Amygdala (tissue), 56 donors: Measurements from ENCODE around the gene STBD1.
"Not testable (repeated sequence)": the region's sequence is repeated elsewhere in the genome, so short reads cannot be mapped to it uniquely, and the experiment has no call there.

Experiments used
- DNase-seq, 56 donors: peaks; one replicate each; lab custom pipeline; 2025; lab: John Stamatoyannopoulos, UW

Gene STBD1

GRCh38 chr4:76282941-76283689, 23.4 kb upstream of the STBD1 start:
- no peak for DNase-seq

- no peak for DNase-seq
These were observed 22.6 kb upstream of the STBD1 start for GRCh38 chr4:76283900-76284299.

- DNase-seq = not testable (repeated sequence)
These were observed 18.7 kb upstream of the STBD1 start for GRCh38 chr4:76287811-76288210.

GRCh38 chr4:76292730-76293129, 13.8 kb upstream of the STBD1 start:
- no peak for DNase-seq

GRCh38 chr4:76293772-76294171, 12.8 kb upstream of the STBD1 start:
- DNase-seq = no peak

- no peak for DNase-seq
These were observed 10.2 kb upstream of the STBD1 start for GRCh38 chr4:76296286-76296820.

- DNase-seq = no peak
These were observed 8.3 kb upstream of the STBD1 start for GRCh38 chr4:76298227-76298626.

GRCh38 chr4:76300012-76300411, 6.5 kb upstream of the STBD1 start:
- DNase-seq = no peak

- DNase-seq = no peak
These were observed 5.3 kb upstream of the STBD1 start for GRCh38 chr4:76301068-76301774.

GRCh38 chr4:76301775-76302162, 4.8 kb upstream of the STBD1 start:
- DNase-seq = no peak

GRCh38 chr4:76302826-76303438, 3.6 kb upstream of the STBD1 start:
- no peak for DNase-seq

GRCh38 chr4:76305033-76305687, 1.4 kb upstream of the STBD1 start:
- DNase-seq = no peak

- DNase-seq = peak in 20 of 56 donors; percentile 5 to 56 (median 16)
These were observed 538 bp downstream of the STBD1 start for GRCh38 chr4:76306882-76307659.

GRCh38 chr4:76307660-76308014, 1.1 kb downstream of the STBD1 start:
- peak in 1 of 56 donors; percentile 26 for DNase-seq

- peak in 1 of 56 donors; percentile 32 for DNase-seq
These were observed 2.0 kb downstream of the STBD1 start for GRCh38 chr4:76308548-76308947.

- no peak for DNase-seq
These were observed 3.5 kb downstream of the STBD1 start for GRCh38 chr4:76309939-76310550.

- no peak for DNase-seq
These were observed 4.2 kb downstream of the STBD1 start for GRCh38 chr4:76310683-76311082.

- DNase-seq = no peak
These were observed 5.4 kb downstream of the STBD1 start for GRCh38 chr4:76311896-76312331.

- no peak for DNase-seq
These were observed 5.9 kb downstream of the STBD1 start for GRCh38 chr4:76312457-76312856.

- DNase-seq = no peak
These were observed 7.0 kb downstream of the STBD1 start for GRCh38 chr4:76313547-76313946.
